Stimulated activated CD8-positive, alpha-beta memory T cell treated with anti-CD3 and anti-CD28 coated beads, Interleukin-4, amount 100 ng/mL, for 48 hours (primary cell): ENCODE data around the gene MPPE1.
"Not testable (repeated sequence)": the region's sequence is repeated elsewhere in the genome, so short reads cannot be mapped to it uniquely, and the experiment has no call there.

Experiments
- DNase-seq: peaks from one replicate; pipeline ENCODE4 v3.0.0-alpha.2; 2020

MPPE1 gene

DNA sequence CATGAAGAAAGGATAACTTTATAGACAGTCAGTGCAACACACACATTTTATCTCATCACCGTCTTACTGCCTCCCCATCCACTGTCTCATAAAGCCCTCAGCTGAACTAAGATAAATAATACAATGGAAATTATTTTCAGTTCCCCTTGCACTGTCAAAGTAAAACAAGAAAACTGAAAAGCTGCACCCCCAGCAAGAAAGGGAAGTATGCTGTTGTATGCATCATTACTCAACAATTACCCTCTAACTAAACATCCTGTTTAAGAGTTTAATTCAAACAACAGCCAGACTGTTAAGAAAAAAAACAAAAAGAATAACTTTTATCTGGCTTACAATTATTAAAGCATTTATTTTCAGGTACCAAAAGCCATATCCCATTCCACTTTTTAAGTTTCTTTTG lies 25.0 kb downstream of the MPPE1 start:
- DNase-seq = no peak

GRCh38 chr18:11882636-11883035 lies 25.5 kb downstream of the MPPE1 start:
- DNase-seq = no peak

DNA sequence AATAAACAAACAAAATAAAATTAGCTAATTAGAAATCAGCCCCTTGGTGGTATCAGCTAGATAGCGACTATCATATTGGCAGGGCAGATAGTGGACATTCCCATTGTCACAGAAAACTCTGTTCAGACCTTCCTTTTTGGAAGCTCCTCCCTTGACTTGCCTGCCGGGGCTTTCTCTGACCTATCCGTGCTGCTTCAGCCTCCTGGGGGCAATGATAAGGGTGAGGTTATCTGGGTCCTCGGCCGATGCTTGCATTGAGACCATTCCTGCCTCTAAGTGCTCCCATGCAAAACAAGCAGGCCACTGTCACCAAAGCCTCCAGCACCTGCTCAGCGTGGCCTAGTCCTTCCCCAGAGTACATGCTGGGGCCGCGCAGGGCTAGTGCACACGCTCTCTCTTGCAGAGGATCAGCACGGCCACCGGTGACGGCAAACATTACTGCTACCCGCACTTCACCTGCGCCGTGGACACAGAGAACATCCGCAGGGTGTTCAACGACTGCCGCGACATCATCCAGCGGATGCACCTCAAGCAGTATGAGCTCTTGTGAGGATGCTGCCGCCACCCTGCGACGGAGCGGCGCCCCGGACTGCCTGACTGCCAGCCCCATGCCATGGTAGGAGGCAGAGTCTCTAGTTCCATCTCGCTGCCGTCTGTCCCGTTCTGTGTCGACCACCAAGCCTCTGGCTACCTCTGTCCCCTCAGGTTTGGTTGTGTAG lies 27.4 kb downstream of the MPPE1 start:
- DNase-seq = no peak

- no peak for DNase-seq
Observed at GRCh38 chr18:11877497-11878135, 30.5 kb downstream of the MPPE1 start.

DNA sequence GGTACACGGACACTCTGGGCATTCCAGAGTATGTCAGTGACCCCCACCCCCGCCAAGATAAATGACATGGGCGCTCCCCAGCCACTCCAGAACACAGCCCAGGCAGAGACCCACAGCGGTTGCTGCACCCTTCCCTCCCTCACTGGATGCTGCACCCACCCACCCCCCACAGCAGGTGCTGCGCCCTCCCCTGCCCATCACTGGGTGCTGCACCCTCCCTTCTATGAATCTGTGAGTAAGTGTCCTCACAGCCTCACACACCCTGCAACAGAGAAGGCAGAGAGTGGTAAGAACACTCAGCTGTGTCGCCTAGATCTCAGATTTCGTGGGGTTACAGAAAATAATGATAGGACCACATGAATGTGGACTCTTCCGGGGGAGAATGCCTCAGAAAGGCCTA lies 33.4 kb downstream of the MPPE1 start:
- no peak for DNase-seq

DNA sequence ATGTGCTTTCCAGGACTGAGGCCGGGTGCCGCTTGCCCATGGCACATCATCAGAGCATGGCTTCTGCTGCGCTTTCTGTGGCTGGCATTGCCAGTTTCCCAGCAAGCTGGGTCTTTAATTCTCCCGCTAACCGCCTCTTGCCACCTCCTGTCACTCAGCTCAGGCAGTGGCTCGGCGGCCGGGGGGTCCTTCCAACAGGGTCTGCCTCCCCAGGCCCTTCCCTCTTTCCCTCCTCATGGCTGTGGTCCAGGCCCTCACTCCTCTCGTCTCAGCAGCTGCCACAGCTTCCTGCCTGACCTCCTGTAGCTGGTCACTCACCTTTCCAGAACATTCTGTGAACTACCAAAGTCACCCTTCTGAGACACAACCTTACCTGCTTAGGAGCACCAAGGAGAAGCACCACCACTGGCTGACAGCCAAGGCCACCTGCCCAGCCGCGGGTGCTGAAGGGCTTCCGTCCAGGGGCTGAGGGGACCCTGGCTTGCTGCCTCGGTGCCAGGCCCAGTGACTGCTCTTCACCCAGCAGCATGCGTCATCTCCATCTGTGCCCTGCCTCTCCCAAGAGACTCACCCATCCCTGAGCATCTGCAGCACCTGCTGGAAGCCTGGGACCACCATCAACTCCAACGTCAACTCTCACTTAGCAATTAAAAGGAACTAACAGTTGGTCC lies 34.3 kb downstream of the MPPE1 start:
- no peak for DNase-seq

GRCh38 chr18:11872479-11873136 lies 35.5 kb downstream of the MPPE1 start:
- DNase-seq = no peak

DNA sequence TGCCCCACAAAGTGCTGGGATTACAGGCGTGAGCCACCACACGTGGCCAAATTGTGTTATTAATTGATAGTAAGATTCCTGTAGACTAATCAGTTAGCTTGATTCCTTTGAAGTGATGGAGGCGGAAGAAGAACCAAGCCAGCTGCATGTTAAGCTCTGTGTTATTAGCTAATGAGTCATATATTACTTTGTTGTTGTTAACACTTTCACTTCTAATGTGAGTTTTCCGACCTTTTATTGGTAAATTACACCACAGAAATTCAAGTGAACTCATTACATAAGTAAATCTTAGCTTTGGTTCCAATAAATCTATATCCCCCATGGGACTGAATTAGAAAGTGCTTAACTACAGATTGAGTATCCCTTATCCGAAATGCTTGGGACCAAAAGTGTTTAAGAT lies 36.6 kb downstream of the MPPE1 start:
- no peak for DNase-seq

- DNase-seq = no peak
Observed at GRCh38 chr18:11868230-11868629, 39.9 kb downstream of the MPPE1 start.

GRCh38 chr18:11866764-11867163 lies 41.4 kb downstream of the MPPE1 start:
- no peak for DNase-seq

DNA sequence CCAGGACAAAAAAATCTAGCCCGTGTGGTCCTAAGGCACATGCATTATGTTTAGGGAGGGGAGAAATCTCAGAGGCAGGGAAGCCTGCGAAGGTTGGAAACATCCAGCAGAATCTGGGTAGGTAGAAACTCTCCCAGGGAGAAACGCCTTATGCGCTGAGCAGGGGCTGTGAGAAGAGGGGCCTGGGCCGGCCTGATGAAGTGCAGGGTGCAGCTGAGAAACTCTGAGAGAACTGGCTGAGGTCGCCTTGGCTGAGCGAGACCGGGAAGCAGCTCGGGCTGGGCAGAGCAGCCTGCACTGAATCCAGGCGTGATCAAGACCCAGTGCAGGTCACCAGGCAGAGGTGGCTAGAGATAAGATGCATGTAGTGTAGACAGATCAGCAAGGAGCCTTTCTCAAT lies 41.8 kb downstream of the MPPE1 start:
- no peak for DNase-seq

- DNase-seq = no peak
Observed at GRCh38 chr18:11865071-11865470, 43.0 kb downstream of the MPPE1 start.

GRCh38 chr18:11864471-11864870 lies 43.6 kb downstream of the MPPE1 start:
- no peak for DNase-seq

DNA sequence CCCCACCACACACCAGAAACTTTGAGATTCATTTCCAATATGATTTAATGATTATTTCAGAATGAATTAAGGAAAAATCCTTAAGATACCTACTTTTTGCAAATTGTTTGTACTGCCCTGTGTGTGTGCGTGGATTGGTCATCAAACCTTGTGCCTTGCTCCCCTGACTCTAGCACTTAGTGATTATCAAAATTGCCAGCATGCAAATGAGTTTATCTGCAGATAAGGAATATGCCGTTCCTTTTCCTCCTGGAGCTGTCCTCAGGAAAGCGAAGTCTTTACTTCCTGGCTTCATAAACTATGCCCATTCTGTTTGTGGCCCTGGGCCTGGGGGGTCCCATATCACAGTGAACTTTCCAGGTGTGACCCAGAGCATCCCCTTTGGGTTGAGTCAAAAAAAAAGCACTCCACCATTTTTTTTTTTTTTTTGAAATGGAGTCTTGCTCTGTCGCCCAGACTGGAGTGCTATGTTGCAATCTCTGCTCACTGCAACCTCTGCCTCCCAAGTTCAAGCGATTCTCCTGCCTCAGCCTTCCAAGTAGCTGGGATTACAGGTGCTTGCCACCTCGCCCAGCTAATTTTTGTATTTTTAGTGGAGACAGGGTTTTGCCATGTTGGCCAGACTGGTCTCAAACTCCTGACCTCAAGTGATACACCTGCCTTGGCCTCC lies 45.5 kb downstream of the MPPE1 start:
- no peak for DNase-seq

DNA sequence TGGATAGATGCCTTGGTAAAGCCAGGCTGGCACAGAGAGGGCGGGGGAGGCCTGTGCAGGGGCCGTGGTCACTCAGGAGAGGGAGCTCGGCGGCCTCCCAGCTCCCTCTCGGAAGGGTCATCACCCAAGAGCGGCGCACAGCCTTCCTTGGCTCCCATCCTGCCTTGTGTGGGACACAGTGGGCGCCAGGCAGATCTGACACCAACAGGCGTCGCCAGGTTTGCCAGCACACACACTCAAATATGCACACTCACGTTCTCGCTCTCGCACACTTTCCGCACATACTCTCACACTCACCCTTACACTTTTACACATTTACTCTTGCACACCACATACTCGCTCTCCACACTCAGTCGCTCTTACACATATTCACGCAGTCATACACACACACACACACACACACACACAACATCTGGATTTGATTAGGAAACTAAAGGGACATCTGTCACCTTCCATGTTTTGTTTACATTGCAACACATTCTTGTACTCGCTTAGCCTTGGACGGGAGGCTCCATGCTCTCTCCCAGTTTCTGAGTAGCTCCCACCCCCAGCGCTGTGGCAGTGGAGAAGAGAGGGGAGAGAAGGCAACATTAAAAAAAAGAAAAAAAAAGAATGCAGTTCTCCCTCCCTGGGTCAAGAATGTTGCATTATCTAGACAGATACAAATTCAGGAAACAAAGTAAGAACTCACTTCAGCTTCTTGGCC lies 46.4 kb downstream of the MPPE1 start:
- DNase-seq = no peak

GRCh38 chr18:11860594-11861450 lies 47.3 kb downstream of the MPPE1 start:
- DNase-seq = no peak

- peak; percentile 33 for DNase-seq
Observed at GRCh38 chr18:11859903-11860407, 48.2 kb downstream of the MPPE1 start.

DNA sequence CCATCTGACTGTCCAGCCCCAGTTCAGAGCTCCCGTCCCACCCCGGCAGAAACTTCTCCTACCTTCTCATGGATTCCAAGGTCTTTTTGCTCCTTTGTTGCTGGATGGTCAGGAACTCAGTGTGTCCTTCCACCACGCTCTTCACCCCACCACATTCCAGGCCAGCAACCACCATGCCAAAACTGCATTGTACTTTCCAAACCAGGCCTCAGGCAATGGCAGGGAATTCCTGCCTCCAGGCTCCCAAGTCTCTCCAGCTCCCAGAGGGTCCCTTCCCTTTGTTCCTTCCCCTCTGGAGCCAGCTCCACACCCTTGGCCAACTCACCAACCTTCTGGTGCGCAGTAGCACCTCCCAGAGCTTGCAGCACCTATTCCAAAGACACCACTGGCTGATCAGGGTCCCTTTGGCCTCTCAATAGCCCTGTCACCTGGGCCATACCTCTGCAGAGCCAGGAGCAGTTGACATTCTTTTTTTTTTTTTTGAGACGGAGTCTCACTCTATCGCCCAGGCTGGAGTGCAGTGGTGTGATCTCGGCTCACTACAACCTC lies 48.8 kb downstream of the MPPE1 start:
- DNase-seq = no peak

- no peak for DNase-seq
Observed at GRCh38 chr18:11857177-11857887, 50.8 kb downstream of the MPPE1 start.

- DNase-seq = not testable (repeated sequence)
Observed at GRCh38 chr18:11854554-11854953, 53.6 kb downstream of the MPPE1 start.
